Stimulated activated naive CD8-positive, alpha-beta T cell treated with anti-CD3 and anti-CD28 coated beads, Interleukin-15, Interleukin-2, amounts not matched to agents 100 U/mL and 50 U/mL, for 24 hours (primary cell): ENCODE results near the gene SLC12A3.

Experiments
- ATAC-seq: fragments of 150-1000 bp; cut with Tn5 transposase; one replicate; pipeline ENCODE4 v1.10.0; 2021
- DNase-seq: peaks from one replicate; pipeline ENCODE4 v3.0.0; 2021

SLC12A3 gene

GRCh38 chr16:56941856-56942331 lies 76.9 kb downstream of the SLC12A3 start:
- no peak for ATAC-seq
- no peak for DNase-seq

DNA sequence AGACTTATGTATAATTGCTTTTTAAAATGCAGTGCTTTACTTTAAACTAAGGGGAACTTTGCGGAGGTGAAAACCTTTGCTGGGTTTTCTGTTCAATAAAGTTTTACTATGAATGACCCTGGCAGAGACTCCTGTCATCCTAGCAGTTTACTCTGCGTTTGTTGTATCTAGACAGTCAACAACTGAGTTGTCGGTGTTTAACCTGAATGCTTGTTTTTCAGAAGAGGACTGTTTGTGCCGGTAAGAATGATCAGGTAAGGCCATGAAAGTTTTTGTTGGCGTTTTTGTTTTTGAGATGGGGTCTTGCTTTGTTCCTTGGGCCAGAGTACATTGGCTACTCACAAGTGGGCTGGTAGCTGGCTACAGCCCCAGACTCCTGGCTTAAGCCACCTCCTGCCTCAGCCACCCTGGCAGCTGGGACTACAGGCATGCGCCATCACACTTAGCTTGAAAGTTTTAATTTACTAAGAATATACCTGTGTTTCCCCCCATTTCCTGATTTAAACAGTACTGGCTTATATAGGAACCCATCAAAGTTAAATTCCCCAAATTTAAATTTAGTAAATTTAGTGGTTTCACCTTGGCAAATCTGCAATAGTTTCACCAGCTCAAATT lies 78.9 kb downstream of the SLC12A3 start:
- ATAC-seq (no peak), DNase-seq (no peak)

- ATAC-seq (peak; percentile 82), DNase-seq (peak; percentile 50)
Observed at GRCh38 chr16:56944954-56945839, 80.2 kb downstream of the SLC12A3 start.

DNA sequence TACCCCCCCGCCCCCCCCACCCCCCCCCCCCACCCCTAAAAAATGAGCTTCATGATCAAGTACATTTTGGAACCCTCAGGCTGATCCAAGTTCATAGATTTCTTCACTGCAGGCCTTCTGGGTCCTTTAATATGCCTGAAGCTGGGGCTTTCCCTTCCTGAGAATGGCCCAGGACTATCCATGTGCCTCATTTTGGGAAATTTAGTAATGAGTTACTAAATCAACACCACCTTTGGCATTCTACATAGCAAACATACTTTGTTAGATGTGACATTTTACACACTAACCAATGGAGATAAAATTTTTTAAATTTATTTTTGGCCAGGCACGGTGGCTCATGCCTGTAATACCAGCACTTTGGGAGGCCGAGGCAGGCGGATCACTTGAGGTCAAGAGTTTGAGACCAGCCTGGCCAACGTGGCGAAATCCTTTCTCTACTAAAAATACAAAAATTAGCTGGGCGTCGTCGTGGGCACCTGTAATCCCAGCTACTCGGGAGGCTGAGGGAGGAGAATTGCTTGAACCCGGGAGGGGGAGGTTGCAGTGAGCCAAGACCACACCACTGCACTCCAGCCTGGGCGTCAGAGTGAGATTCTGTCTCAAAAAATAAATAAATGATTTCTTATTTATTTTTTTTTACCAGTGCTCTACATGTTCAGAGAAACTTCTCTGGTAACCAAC lies 81.0 kb downstream of the SLC12A3 start:
- ATAC-seq (no peak), DNase-seq (no peak)

GRCh38 chr16:56946767-56947603 lies 82.0 kb downstream of the SLC12A3 start:
- no peak for DNase-seq
- ATAC-seq: no peak

DNA sequence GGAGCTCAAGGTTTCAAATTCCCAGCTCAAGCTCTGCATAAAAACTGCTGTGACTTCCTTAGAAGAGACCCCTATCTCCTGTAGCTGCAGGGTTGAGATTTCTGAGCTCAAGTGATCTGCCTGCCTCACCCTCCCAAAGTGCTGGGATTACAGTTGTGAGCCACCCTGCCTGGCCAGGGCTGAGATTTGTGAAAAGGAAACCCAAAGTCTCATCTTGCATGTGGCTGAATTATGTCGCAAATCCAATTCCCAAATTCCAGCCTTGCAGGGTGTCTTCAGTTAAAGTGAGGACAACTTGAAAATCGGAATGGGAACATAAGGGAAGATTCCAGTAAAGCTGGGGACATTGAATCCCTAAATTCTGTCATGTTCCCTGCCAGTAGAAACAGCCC lies 82.6 kb downstream of the SLC12A3 start:
- DNase-seq (no peak), ATAC-seq (no peak)

- no peak for ATAC-seq
- no peak for DNase-seq
Observed at GRCh38 chr16:56948234-56948633, 83.2 kb downstream of the SLC12A3 start.

DNA sequence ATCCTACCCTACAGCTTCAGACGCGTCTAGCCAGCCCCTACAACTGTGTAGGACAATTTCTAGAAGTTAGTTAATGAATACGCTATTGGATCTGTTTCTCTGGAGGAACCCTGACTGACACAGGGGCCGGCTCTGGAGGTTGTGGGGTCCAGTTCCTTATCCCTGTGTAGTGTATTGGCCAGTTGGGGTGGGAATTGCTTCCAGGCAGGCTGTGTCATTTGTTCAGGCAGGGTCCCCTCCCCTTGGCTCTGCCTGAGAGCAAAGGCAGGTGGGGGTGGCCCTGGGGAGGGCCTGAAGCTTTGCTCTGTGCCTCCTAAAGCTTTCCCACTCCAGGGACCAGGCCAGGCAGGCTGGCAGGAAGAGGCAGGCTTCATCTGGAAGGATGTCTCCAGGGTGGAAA lies 85.0 kb downstream of the SLC12A3 start:
- DNase-seq (no peak), ATAC-seq (no peak)

- no peak for DNase-seq
- no peak for ATAC-seq
Observed at GRCh38 chr16:56950455-56950854, 85.4 kb downstream of the SLC12A3 start.

- ATAC-seq (peak; percentile 96), DNase-seq (peak; percentile 76)
Observed at GRCh38 chr16:56950881-56951771, 86.1 kb downstream of the SLC12A3 start.

GRCh38 chr16:56953006-56953405 lies 88.0 kb downstream of the SLC12A3 start:
- ATAC-seq (no peak), DNase-seq (no peak)

GRCh38 chr16:56956076-56956475 lies 91.1 kb downstream of the SLC12A3 start:
- ATAC-seq (no peak), DNase-seq (no peak)

- DNase-seq: no peak
Observed at GRCh38 chr16:56956756-56957155, 91.7 kb downstream of the SLC12A3 start.

DNA sequence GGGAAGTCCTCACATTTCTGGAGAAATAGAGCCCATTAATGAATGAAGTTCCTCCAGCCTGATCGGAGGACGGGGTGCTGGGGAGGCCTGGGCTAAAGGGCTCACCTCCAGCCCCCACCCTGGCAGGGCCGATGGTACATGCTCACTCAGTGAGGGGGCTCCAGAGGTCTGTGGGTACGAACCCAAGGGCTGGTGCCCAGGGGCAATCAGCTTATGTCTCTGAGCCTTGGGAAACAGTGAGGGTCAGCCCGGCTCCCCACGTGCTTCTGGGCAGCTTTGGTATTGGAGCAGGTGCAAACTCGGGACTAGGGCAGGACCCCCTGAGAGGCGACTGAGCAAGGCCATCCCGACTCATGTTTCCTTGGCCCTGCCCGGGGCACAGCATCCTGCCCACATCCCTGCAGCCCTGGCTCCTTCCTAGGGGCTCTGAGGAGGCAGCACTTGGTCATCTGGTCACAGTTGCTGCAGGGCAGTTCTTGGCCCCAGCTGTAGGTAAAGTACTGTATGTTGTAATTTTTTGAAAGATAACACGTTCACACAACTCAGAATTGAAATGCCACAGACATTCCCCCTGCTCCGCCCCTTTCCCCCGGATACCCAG lies 95.8 kb downstream of the SLC12A3 start:
- no peak for DNase-seq
- no peak for ATAC-seq

More at GRCh38 chr16:56956756-56957155, 91.7 kb downstream of the SLC12A3 start:
- no peak for ATAC-seq

- DNase-seq (no peak), ATAC-seq (no peak)
Observed at GRCh38 chr16:56961386-56961785, 96.4 kb downstream of the SLC12A3 start.

DNA sequence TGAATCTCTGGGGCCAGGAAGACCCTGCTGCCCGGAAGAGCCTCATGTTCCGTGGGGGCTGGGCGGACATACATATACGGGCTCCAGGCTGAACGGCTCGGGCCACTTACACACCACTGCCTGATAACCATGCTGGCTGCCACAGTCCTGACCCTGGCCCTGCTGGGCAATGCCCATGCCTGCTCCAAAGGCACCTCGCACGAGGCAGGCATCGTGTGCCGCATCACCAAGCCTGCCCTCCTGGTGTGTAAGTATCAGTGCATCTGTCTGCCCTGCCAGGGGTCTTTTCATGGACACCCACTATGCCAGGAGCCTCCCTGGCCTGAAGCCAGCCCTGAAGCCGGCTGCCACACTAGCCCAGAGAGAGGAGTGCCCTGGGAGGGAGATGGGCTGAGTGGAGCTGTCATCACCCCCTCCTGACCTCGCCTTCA lies 96.9 kb downstream of the SLC12A3 start, which contains the start of gene CETP:
TSS of gene CETP (plus strand) at position 100 of the 431 bp plus-strand sequence. CDS start at position 130, 30 bp downstream.
- DNase-seq (no peak), ATAC-seq (no peak)

DNA sequence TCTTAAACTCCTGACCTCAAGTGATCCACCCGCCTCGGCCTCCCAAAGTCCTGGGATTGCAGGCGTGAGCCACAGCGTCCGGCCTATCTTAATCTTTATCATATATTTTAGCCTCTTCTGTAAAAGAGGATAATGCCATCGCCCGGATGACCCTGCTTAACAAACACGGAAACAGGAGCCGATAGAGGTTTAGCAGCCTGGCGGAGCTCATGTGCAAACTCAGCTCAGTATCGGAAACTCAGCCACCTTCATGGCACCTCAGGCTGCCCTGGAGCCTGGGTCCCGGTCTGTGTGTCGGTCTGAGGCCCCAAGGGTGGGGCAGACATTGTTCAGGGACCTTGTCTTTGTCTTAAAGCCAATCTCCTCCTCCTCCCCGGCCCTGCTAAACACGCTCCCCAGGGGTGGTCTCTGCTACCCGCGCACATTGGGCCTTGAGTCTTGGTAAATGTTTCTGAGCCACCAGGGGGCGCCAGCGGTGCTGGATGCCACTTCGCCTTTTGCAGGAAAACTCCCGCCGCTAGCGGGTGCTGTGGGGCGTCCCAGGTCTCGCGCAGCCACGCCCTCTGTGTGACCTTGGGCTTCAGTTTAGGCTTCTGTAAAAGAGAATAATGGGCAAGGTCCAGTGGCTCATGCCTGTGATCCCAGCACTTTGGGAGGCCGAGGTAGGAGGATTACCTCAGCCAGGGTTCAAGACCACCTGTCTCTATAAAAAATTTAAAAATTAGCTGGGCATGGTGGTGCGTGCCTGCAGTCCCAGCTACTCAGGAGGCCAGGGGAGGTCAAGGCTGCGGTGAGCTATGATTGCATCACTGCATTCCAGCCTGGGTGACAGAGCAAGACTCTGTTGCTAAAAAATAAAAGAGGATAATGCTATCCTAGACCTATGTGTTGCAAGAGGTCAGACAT lies 99.5 kb downstream of the SLC12A3 start:
- peak; percentile 91 for ATAC-seq
- DNase-seq: peak; percentile 99
